DND-41 (cell line): Measurements from ENCODE around the gene LARP4B.

Experiments
- ATAC-seq: fragments of 200-7000 bp; cut with Tn5 transposase; 3 replicates; pipeline ENCODE4 v1.9.1; 2021; ENCODE audit warnings: low read depth; ENCODE audit not compliant: insufficient read depth
- DNase-seq: peaks from one replicate; pipeline ENCODE4 v3.0.0-alpha.2; 2020
- H2AFZ ChIP-seq: 2 replicates; pipeline ENCODE4 v1.6.0; 2012; ENCODE audit warnings: low read depth, low read length
- H3K27ac ChIP-seq: 2 replicates; pipeline ENCODE4 v1.5.1; 2012; ENCODE audit warnings: low read length, inconsistent platforms
- H3K27me3 ChIP-seq: fragments of 200-600 bp; sonication (generic); 2 replicates; pipeline ENCODE4 v1.6.0; 2012; ENCODE audit warnings: low read length, mild to moderate bottlenecking, inconsistent platforms; ENCODE audit not compliant: insufficient read depth, poor library complexity
- H3K36me3 ChIP-seq: 2 replicates; pipeline ENCODE4 v1.5.1; 2012; ENCODE audit warnings: low read length, inconsistent platforms; ENCODE audit not compliant: insufficient read depth
- H3K4me1 ChIP-seq: 2 replicates; pipeline ENCODE4 v1.5.1; 2012; ENCODE audit warnings: mild to moderate bottlenecking, low read length; ENCODE audit not compliant: insufficient read depth
- H3K4me2 ChIP-seq: 2 replicates; pipeline ENCODE4 v1.6.0; 2012; ENCODE audit warnings: mild to moderate bottlenecking, moderate library complexity, low read length, inconsistent platforms; ENCODE audit not compliant: insufficient read depth
- H3K4me3 ChIP-seq, 2 experiments: fragments of 200-600 bp in 1 of 2; shearing (Covaris generic) in 1 of 2; 2 replicates each; pipeline ENCODE4 v1.5.1; 2012 to 2016; ENCODE audit warnings: inconsistent platforms in 2 of 2, low read length in 2 of 2, mild to moderate bottlenecking in 2 of 2, low read depth in 1 of 2, moderate library complexity in 1 of 2
- H3K79me2 ChIP-seq: 2 replicates; pipeline ENCODE4 v1.6.0; 2012; ENCODE audit warnings: low read length, inconsistent platforms; ENCODE audit not compliant: insufficient read depth
- H3K9ac ChIP-seq: 2 replicates; pipeline ENCODE4 v1.6.0; 2012; ENCODE audit warnings: low read depth, mild to moderate bottlenecking, inconsistent platforms, low read length, moderate library complexity
- H3K9me3 ChIP-seq: 2 replicates; pipeline ENCODE4 v1.5.1; 2012; ENCODE audit warnings: low read length, moderate library complexity, mild to moderate bottlenecking, inconsistent platforms; ENCODE audit not compliant: insufficient read depth, severe bottlenecking
- H4K20me1 ChIP-seq: 2 replicates; pipeline ENCODE4 v1.6.0; 2012; ENCODE audit warnings: low read length; ENCODE audit not compliant: insufficient read depth
- EZH2 ChIP-seq: IDR thresholded peaks from 3 replicates; pipeline ENCODE4 v1.6.1; 2012; ENCODE audit warnings: borderline replicate concordance, low read depth, mild to moderate bottlenecking, moderate library complexity, low read length, inconsistent platforms; ENCODE audit not compliant: severe bottlenecking
- TF ChIP-seq, protein P1 (sequence below): IDR thresholded peaks from 2 replicates; pipeline ENCODE4 v1.5.1; 2012; ENCODE audit warnings: borderline replicate concordance, low read length, moderate library complexity, mild to moderate bottlenecking; ENCODE audit not compliant: poor library complexity, severe bottlenecking; ENCODE audit errors: extremely low read depth

The LARP4B gene

GRCh38 chr10:855079-855478 is 76.4 kb downstream of the LARP4B start:
- no peak overlapping the region for H3K27ac ChIP-seq
- peaks cover 5% of the 10 kb centered on the region; the same call in 1 of the 2 replicates for H4K20me1 ChIP-seq
- no peak overlapping the region for H2AFZ ChIP-seq
- DNase-seq (no peak), ATAC-seq (no peak)
- no peak overlapping the region for H3K9ac ChIP-seq
- no peaks in the 10 kb centered on the region for H3K27me3 ChIP-seq
- H3K4me2 ChIP-seq, result no peak overlapping the region
- no peak for TF ChIP-seq EZH2
- TF ChIP-seq, protein P1, sequence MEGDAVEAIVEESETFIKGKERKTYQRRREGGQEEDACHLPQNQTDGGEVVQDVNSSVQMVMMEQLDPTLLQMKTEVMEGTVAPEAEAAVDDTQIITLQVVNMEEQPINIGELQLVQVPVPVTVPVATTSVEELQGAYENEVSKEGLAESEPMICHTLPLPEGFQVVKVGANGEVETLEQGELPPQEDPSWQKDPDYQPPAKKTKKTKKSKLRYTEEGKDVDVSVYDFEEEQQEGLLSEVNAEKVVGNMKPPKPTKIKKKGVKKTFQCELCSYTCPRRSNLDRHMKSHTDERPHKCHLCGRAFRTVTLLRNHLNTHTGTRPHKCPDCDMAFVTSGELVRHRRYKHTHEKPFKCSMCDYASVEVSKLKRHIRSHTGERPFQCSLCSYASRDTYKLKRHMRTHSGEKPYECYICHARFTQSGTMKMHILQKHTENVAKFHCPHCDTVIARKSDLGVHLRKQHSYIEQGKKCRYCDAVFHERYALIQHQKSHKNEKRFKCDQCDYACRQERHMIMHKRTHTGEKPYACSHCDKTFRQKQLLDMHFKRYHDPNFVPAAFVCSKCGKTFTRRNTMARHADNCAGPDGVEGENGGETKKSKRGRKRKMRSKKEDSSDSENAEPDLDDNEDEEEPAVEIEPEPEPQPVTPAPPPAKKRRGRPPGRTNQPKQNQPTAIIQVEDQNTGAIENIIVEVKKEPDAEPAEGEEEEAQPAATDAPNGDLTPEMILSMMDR, result no peak
- H3K79me2 ChIP-seq, result peaks cover 97% of the 10 kb centered on the region
- H3K9me3 ChIP-seq, result peaks cover 19% of the 10 kb centered on the region
- H3K4me1 ChIP-seq, result no peaks in the 10 kb centered on the region
- peaks cover 94% of the 10 kb centered on the region for H3K36me3 ChIP-seq
- H3K4me3 ChIP-seq, result no peak overlapping the region

GRCh38 chr10:853017-853416 is 78.5 kb downstream of the LARP4B start:
- no peak overlapping the region for H3K27ac ChIP-seq
- H4K20me1 ChIP-seq, result peaks cover 18% of the 10 kb centered on the region; the same call in 1 of the 2 replicates
- no peak overlapping the region for H3K4me3 ChIP-seq
- TF ChIP-seq EZH2, result no peak
- TF ChIP-seq, protein P1, result no peak
- DNase-seq (no peak), ATAC-seq (no peak)
- H3K79me2 ChIP-seq, result peaks cover 100% of the 10 kb centered on the region
- no peak overlapping the region for H2AFZ ChIP-seq
- H3K27me3 ChIP-seq, result no peaks in the 10 kb centered on the region
- no peak overlapping the region for H3K4me2 ChIP-seq
- no peak overlapping the region for H3K9ac ChIP-seq
- H3K36me3 ChIP-seq, result peaks cover 92% of the 10 kb centered on the region
- no peaks in the 10 kb centered on the region for H3K4me1 ChIP-seq
- peaks cover 21% of the 10 kb centered on the region for H3K9me3 ChIP-seq

- ATAC-seq (no peak), DNase-seq (no peak)
- Histone ChIP-seq H3K9ac (no peak overlapping the region), H3K79me2 (peaks cover 100% of the 10 kb centered on the region), H4K20me1 (peaks cover 22% of the 10 kb centered on the region; the same call in 1 of the 2 replicates), H3K27me3 (no peaks in the 10 kb centered on the region), H2AFZ (no peak overlapping the region), H3K4me2 (no peak overlapping the region), H3K36me3 (peaks cover 91% of the 10 kb centered on the region), H3K4me3 (no peak overlapping the region), H3K9me3 (peaks cover 21% of the 10 kb centered on the region), H3K27ac (no peak overlapping the region), H3K4me1 (no peaks in the 10 kb centered on the region)
- TF ChIP-seq, protein P1, result no peak
Measured at GRCh38 chr10:852386-852785, 79.1 kb downstream of the LARP4B start.

GRCh38 chr10:851901-852300 is 79.6 kb downstream of the LARP4B start:
- peaks cover 100% of the 10 kb centered on the region for H3K79me2 ChIP-seq
- no peaks in the 10 kb centered on the region for H3K27me3 ChIP-seq
- H3K4me2 ChIP-seq, result no peak overlapping the region
- H4K20me1 ChIP-seq, result peaks cover 25% of the 10 kb centered on the region; the same call in 1 of the 2 replicates
- no peak overlapping the region for H3K27ac ChIP-seq
- ATAC-seq, result no peak
- no peaks in the 10 kb centered on the region for H3K4me1 ChIP-seq
- no peak for DNase-seq
- no peak overlapping the region for H3K4me3 ChIP-seq
- H3K9me3 ChIP-seq, result peaks cover 21% of the 10 kb centered on the region
- peaks cover 90% of the 10 kb centered on the region for H3K36me3 ChIP-seq
- no peak for TF ChIP-seq EZH2
- TF ChIP-seq, protein P1, result no peak
- no peak overlapping the region for H2AFZ ChIP-seq
- no peak overlapping the region for H3K9ac ChIP-seq
